ENCODE results near the gene DCAF17.
"Not testable (repeated sequence)": the region's sequence is repeated elsewhere in the genome, so short reads cannot be mapped to it uniquely, and the experiment has no call there.

The DCAF17 gene

GRCh38 chr2:171513719-171514160 lies 79.7 kb downstream of the DCAF17 start:
- DNase-seq (ENCODE audit: low read depth in 2 of 2) = no peak

- DNase-seq (ENCODE audit: low read depth in 2 of 2) = no peak
These were observed 81.0 kb downstream of the DCAF17 start for GRCh38 chr2:171514908-171515582.

- no peak for DNase-seq (ENCODE audit: low read depth in 2 of 2)
These were observed 81.8 kb downstream of the DCAF17 start for GRCh38 chr2:171515672-171516298.

- no peak for DNase-seq (ENCODE audit: low read depth in 2 of 2)
These were observed 82.8 kb downstream of the DCAF17 start for GRCh38 chr2:171516793-171517192.

- DNase-seq (ENCODE audit: low read depth in 2 of 2) = no peak
These were observed 86.4 kb downstream of the DCAF17 start for GRCh38 chr2:171520471-171520870.

- no peak for DNase-seq (ENCODE audit: low read depth in 2 of 2)
These were observed 87.5 kb downstream of the DCAF17 start for GRCh38 chr2:171521361-171522051.

- DNase-seq (ENCODE audit: low read depth in 2 of 2) = no peak
These were observed 88.2 kb downstream of the DCAF17 start, which contains the start of gene CYBRD1 for GRCh38 chr2:171522052-171522787. TSS of gene CYBRD1 (plus strand) at chr2:171522474. CDS start at chr2:171522546, 72 bp downstream.

GRCh38 chr2:171522788-171523087 lies 88.7 kb downstream of the DCAF17 start:
- no peak for DNase-seq (ENCODE audit: low read depth in 2 of 2)

- no peak for DNase-seq (ENCODE audit: low read depth in 2 of 2)
These were observed 89.3 kb downstream of the DCAF17 start for GRCh38 chr2:171523088-171524017.

- no peak for DNase-seq (ENCODE audit: low read depth in 2 of 2)
These were observed 90.0 kb downstream of the DCAF17 start for GRCh38 chr2:171524018-171524401.

GRCh38 chr2:171529914-171530313 lies 95.9 kb downstream of the DCAF17 start:
- DNase-seq (ENCODE audit: low read depth in 2 of 2) = no peak

GRCh38 chr2:171530378-171530777 lies 96.4 kb downstream of the DCAF17 start:
- no peak for DNase-seq (ENCODE audit: low read depth in 2 of 2)

GRCh38 chr2:171530859-171531258 lies 96.8 kb downstream of the DCAF17 start:
- DNase-seq (ENCODE audit: low read depth in 2 of 2) = not testable (repeated sequence)

GRCh38 chr2:171531291-171531690 lies 97.3 kb downstream of the DCAF17 start:
- no peak for DNase-seq (ENCODE audit: low read depth in 2 of 2)

GRCh38 chr2:171531836-171532450 lies 97.9 kb downstream of the DCAF17 start:
- no peak for DNase-seq (ENCODE audit: low read depth in 2 of 2)

GRCh38 chr2:171533331-171533730 lies 99.3 kb downstream of the DCAF17 start:
- no peak for DNase-seq (ENCODE audit: low read depth in 2 of 2)

Data from activated CD8-positive, alpha-beta memory T cell treated with anti-CD3 and anti-CD28 coated beads for 4 hours (primary cell).